GM13977 (cell line): ENCODE results near the gene KCNJ10.

Experiments used
- DNase-seq: peaks from one replicate; pipeline ENCODE4 v3.0.0; 2012; ENCODE audit warnings: low spot score
- CTCF ChIP-seq: IDR thresholded peaks from 2 replicates; pipeline ENCODE4 v1.5.1; 2012; ENCODE audit warnings: mild to moderate bottlenecking, control low read depth; ENCODE audit not compliant: insufficient read depth; ENCODE audit errors: extremely low read depth, missing control alignments
- in situ Hi-C: fragments of 300-500 bp; cut with MboI; formaldehyde crosslinking; loops from one replicate; pipeline ENCODE4 v1.12.0; 2022; ENCODE audit warnings: low sequenced_read_pairs, low pct_unique_long_range_greater_than_20kb, mixed read lengths, inconsistent platforms; ENCODE audit not compliant: unreplicated experiment

KCNJ10 gene

GRCh38 chr1:160105155-160105554, 35.2 kb upstream of the KCNJ10 start:
- in situ Hi-C loops = no loop called here
- no peak for TF ChIP-seq CTCF
- no peak for DNase-seq

- no peak for TF ChIP-seq CTCF
- DNase-seq = no peak
- in situ Hi-C loops = no loop called here
Measured at GRCh38 chr1:160104486-160104885, 34.5 kb upstream of the KCNJ10 start.

DNA sequence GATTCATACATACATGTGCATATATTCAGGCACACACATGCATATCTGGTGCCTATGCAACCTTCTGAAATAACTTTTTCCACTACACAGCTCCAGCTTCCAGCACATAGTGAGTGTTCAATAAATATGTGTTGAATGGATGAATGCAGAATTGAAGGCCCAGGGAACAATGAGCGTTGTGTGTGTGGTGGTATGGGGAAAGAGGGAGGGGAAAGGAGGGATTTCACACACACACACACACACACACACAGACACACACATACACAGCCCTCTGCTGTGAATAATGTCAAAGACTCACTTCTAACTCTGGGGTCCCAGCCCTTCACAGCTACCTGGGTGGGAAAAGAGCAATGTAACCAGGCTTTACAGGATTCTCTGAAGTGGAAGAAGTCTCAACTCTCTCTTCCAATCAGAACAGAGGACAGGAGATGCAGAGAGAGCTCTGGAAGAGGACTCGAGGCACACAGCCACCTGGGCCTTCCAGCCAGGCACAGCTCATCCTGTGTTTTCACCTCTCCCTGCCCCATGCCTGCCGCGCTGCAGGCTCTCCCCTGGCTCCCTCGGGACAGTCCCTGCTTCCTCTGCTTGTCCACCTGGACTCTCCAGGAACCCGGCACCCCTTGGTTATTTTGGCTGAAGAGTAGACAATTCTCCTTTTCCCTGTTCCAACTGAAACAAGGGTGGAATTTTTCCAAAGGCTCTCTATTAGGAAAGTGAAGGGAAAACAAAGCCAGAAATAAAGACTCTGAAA, 33.9 kb upstream of the KCNJ10 start:
- in situ Hi-C loops = no loop called here
- no peak for TF ChIP-seq CTCF
- DNase-seq = no peak

- no peak for DNase-seq
- in situ Hi-C loops = no loop called here
- no peak for TF ChIP-seq CTCF
Measured at GRCh38 chr1:160101717-160102522, 32.0 kb upstream of the KCNJ10 start.

DNA sequence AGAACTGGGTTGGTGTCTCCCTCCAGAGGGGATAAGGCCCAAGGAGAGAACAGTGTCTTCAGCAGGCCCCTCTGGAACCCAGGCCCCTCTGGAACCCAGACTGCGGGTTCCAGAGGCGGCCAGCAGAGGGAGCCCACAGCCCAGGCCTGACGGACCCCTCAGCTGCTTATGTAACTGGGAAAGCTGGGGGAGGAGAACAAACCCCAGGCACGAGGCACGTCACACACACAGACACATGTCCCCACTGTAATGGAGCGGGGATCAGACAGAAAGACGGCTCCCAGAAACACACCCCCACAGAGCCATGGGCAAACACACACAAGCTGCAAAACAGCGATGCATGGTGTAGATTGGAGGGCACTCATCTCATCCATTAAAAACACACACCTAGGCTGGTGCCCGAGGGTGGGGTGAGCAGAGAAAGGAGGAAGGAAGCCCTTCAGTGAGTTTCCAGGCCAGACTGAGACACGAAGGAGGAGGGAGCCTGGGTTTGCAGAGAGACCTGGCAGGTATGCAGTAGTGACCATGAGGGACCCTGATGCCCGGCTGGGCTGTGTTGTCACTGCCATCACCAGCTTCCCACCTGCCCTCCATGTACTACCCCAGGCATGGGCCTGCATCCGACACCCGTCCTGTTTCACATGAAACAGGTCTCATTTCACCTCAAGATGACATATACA, 31.2 kb upstream of the KCNJ10 start:
- in situ Hi-C loops = no loop called here
- peak; percentile 84 for DNase-seq
- peak; percentile 85 for TF ChIP-seq CTCF

DNA sequence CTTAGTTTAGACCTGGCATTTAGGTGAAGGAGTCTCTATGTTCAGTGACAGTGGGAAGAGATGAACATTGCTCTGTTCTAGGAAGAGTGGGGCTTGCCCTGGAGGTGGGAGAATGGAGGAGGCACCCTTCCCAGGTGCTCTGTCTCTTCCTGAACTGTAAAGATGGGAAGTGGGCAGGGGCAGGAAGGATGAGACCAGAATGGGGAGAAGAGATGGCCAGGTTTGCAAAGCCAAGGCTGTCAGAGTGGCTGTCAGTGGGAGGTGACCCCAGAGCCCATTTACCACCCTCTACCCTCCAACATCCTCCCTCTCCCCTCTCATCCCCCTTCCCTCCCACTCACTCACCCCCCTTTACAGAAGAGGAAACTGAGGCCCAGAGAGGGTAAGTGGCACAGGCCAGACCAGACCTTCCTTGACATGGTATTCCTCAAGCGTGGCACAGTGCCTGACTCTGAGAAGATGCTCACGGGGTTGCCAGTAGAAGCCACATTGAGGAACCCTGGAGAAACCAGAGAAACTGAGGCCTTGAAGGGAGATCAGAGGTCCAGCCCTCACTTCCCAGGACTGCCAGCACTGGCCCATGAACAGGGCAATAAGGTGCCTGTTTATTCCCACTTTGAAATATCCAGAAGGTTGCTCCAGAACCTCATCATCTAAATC, 29.9 kb upstream of the KCNJ10 start:
- DNase-seq = no peak
- TF ChIP-seq CTCF = no peak
- in situ Hi-C loops = no loop called here
